LNCAP (cell line): Measurements from ENCODE around the gene MLLT3.

Source experiments
- CTCF ChIP-seq: fragments of 450-650 bp; IDR thresholded peaks from 2 replicates; pipeline ENCODE4 v1.5.1; 2017; ENCODE audit warnings: mild to moderate bottlenecking

Gene MLLT3

GRCh38 chr9:20322212-20322611 lies 300.1 kb downstream of the MLLT3 start:
- no peak for TF ChIP-seq CTCF

- no peak for TF ChIP-seq CTCF
Measured at GRCh38 chr9:20321423-20322082, 300.7 kb downstream of the MLLT3 start.

- TF ChIP-seq CTCF = no peak
Measured at GRCh38 chr9:20320921-20321320, 301.4 kb downstream of the MLLT3 start.

GRCh38 chr9:20319641-20320337 lies 302.5 kb downstream of the MLLT3 start:
- TF ChIP-seq CTCF = no peak

- TF ChIP-seq CTCF = no peak
Measured at GRCh38 chr9:20319241-20319640, 303.1 kb downstream of the MLLT3 start.

GRCh38 chr9:20317701-20318100 lies 304.6 kb downstream of the MLLT3 start:
- no peak for TF ChIP-seq CTCF

- TF ChIP-seq CTCF = no peak
Measured at GRCh38 chr9:20316372-20316771, 305.9 kb downstream of the MLLT3 start.
